ENCODE measurements around the gene CSRNP3. TPM values are rescaled to one million over a fixed set of nuclear protein-coding genes. Genes with fewer than 3 reads are reported as not detected.

CSRNP3 gene
- total RNA-seq, 1 experiment from 2014 or later, result 0.05 TPM

DNA sequence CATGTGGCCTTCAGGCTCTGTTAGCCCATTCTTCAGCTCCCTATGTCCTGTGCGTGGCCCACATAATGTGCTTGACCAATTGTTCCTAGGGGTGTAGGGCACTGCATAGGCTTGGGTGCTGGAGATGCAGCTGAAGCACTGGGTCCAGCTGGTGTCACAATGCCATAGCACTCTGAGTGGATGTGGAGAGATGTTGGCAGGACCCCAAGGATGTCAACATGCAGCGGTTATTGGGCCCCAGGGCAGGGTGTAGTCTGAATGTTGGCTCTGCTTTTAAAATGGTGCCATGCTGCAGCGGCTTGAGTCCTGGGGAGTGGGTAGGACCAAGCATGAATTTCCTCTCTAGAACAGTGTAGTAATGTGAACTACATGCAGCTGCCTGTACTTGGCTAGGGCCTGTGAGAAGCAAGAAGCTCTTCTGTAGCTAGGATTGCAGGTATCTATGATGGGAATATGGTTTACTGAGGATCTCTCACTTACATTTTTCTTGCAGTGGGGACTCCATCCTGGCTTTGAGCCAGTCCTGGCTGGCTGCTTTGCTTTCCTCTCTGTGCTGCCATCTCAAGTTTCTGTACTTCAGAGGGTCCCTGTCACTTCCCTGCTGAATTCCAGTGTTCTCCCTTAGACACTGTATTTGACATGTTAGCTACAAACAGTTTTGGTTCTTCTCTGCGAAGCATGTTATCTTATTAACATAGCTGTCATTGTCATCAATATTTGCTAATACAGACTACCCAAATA is 148.4 kb downstream of the CSRNP3 start:
- H3K27me3 ChIP-seq (ENCODE audit: insufficient read depth, low read length), result peaks cover 11% of the 10 kb centered on the region; the same call in 1 of the 2 replicates
- DNase-seq (ENCODE audit: low read depth, low spot score) (no peak), ATAC-seq (no peak)
- no peaks in the 10 kb centered on the region for H3K9me2 ChIP-seq (ENCODE audit: insufficient read depth)
- ChIA-PET RAD21 (ENCODE audit: low non-redundant PET in 1 of 2, low total read pairs in 2 of 2, uncharacterized antibody in 2 of 2, unreplicated experiment in 2 of 2) (no interaction called here), CTCF (no interaction called here), POLR2A (no interaction called here)
- BruUV-seq (replicated peaks), result no TSS peak
- H2AFZ ChIP-seq (ENCODE audit: low read depth, low read length, poor library complexity, severe bottlenecking), result no peak overlapping the region
- H3K4me2 ChIP-seq (ENCODE audit: low read length), result no peak overlapping the region
- H4K20me1 ChIP-seq (ENCODE audit: insufficient read depth), result no peaks in the 10 kb centered on the region
- no peaks in the 10 kb centered on the region for H3K4me1 ChIP-seq (ENCODE audit: control insufficient read depth in 1 of 2, insufficient read depth in 2 of 2, low read length in 2 of 2)
- intact Hi-C loops (cut with micrococcal nuclease), result no loop called here
- TF ChIP-seq SP1 (IDR thresholded peaks at IDR 0.05; ENCODE audit: low read depth), result no peak
- no peak for TF ChIP-seq ELF1 (IDR thresholded peaks at IDR 0.05; ENCODE audit: borderline replicate concordance, low read depth)
- no peak for TF ChIP-seq EZH2phosphoT487 (IDR thresholded peaks at IDR 0.05; ENCODE audit: borderline replicate concordance)
- no peak for TF ChIP-seq MAX (IDR thresholded peaks at IDR 0.05)
- no peak for TF ChIP-seq POLR2A (IDR thresholded peaks at IDR 0.05; ENCODE audit: borderline replicate concordance, extremely low read depth, insufficient read depth, insufficient read length)
- no peak for TF ChIP-seq CTCF (IDR thresholded peaks at IDR 0.05 in 2 of 3, conservative IDR thresholded peaks at IDR 0.05 in 1 of 3; ENCODE audit: borderline replicate concordance in 1 of 3, insufficient read depth in 1 of 3, low read depth in 2 of 3, low read length in 2 of 3)
- no peak for TF ChIP-seq SIN3A (IDR thresholded peaks at IDR 0.05; ENCODE audit: low read depth)
- no peak for TF ChIP-seq CBX3 (IDR thresholded peaks at IDR 0.05; ENCODE audit: low read depth)
- TF ChIP-seq, protein P1, sequence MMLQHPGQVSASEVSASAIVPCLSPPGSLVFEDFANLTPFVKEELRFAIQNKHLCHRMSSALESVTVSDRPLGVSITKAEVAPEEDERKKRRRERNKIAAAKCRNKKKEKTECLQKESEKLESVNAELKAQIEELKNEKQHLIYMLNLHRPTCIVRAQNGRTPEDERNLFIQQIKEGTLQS (IDR thresholded peaks at IDR 0.05), result no peak
- TF ChIP-seq EGR1 (IDR thresholded peaks at IDR 0.05; ENCODE audit: low read depth), result no peak
- TF ChIP-seq ZNF274 (IDR thresholded peaks at IDR 0.05; ENCODE audit: low read depth, low read length), result no peak
- TF ChIP-seq JUND (IDR thresholded peaks at IDR 0.05), result no peak
- no peak for TF ChIP-seq REST (IDR thresholded peaks at IDR 0.05; ENCODE audit: low read depth)
- no peak for TF ChIP-seq ZFX (IDR thresholded peaks at IDR 0.05)
- H3K4me3 ChIP-seq (replicated peaks in 1 of 2; ENCODE audit: low read depth in 1 of 2, low read length in 2 of 2), result no peak overlapping the region
- no peaks in the 10 kb centered on the region for H3K79me2 ChIP-seq (ENCODE audit: insufficient read depth, low read length)
- no peak overlapping the region for H3K27ac ChIP-seq (ENCODE audit: low read depth, low read length)
- H3K9ac ChIP-seq (ENCODE audit: low read length), result no peak overlapping the region
- H3K36me3 ChIP-seq (ENCODE audit: control insufficient read depth in 1 of 2, insufficient read depth in 2 of 2, low read length in 2 of 2), result no peaks in the 10 kb centered on the region
- no peaks in the 10 kb centered on the region for H3K9me3 ChIP-seq (ENCODE audit: control insufficient read depth in 1 of 2, insufficient read depth in 1 of 2, low read depth in 1 of 2, low read length in 2 of 2)
